HepG2 (cell line): ENCODE data around the gene ATP2B3. TPM values are rescaled to one million over a fixed set of nuclear protein-coding genes. Genes with fewer than 3 reads are reported as not detected.

ENCODE experiments used
- FOSL2 ChIP-seq: sonication (generic); formaldehyde crosslinking; IDR thresholded peaks from 2 replicates; pipeline ENCODE4 v1.4.0; 2020; ENCODE audit warnings: missing genetic modification reagents
- GATAD1 ChIP-seq: IDR thresholded peaks from 2 replicates; pipeline ENCODE4 v1.6.1; 2016; ENCODE audit warnings: missing genetic modification reagents, missing compliant biosample characterization
- IKZF1 ChIP-seq: fragments of 450-650 bp; IDR thresholded peaks from 2 replicates; pipeline ENCODE4 v1.7.1; 2016
- PAXIP1 ChIP-seq: sonication (generic); formaldehyde crosslinking; conservative IDR thresholded peaks from 2 replicates; pipeline ENCODE4 v1.4.0; 2020; ENCODE audit warnings: mild to moderate bottlenecking, missing genetic modification reagents, moderate library complexity
- SOX13 ChIP-seq, 3 experiments: fragments of 450-650 bp in 1 of 3; sonication (generic) in 1 of 3; formaldehyde crosslinking in 1 of 3; IDR thresholded peaks in 2 of 3; conservative IDR thresholded peaks in 1 of 3; 2 replicates each; pipeline versions ENCODE4 v1.5.0 to v1.6.1; 2016 to 2020; ENCODE audit warnings: antibody characterized with exemption in 1 of 3, mild to moderate bottlenecking in 1 of 3, missing compliant biosample characterization in 1 of 3, missing genetic modification reagents in 1 of 3, moderate library complexity in 1 of 3
- SPEN ChIP-seq: sonication (generic); formaldehyde crosslinking; IDR thresholded peaks from 2 replicates; pipeline ENCODE4 v1.5.1; 2020; ENCODE audit warnings: low read depth, mild to moderate bottlenecking, missing genetic modification reagents
- SRSF1 ChIP-seq: fragments of 200-400 bp; formaldehyde crosslinking; optimal IDR thresholded peaks from 2 replicates; pipeline ENCODE3; 2017; ENCODE audit warnings: mild to moderate bottlenecking, low read depth, low read length, moderate library complexity
- YEATS2 ChIP-seq: sonication (generic); formaldehyde crosslinking; IDR thresholded peaks from 2 replicates; pipeline ENCODE4 v1.4.0; 2020; ENCODE audit warnings: missing genetic modification reagents, borderline replicate concordance
- ZBTB33 ChIP-seq: sonication (generic); formaldehyde crosslinking; IDR thresholded peaks from 2 replicates; pipeline ENCODE4 v1.4.0; 2020; ENCODE audit warnings: missing genetic modification reagents
- ZNF180 ChIP-seq: sonication (generic); formaldehyde crosslinking; IDR thresholded peaks from 2 replicates; pipeline ENCODE4 v1.4.0; 2020; ENCODE audit warnings: low read depth, missing genetic modification reagents, borderline replicate concordance
- ZNF264 ChIP-seq: sonication (generic); formaldehyde crosslinking; IDR thresholded peaks from 2 replicates; pipeline ENCODE4 v1.4.0; 2020; ENCODE audit warnings: missing genetic modification reagents
- ZNF446 ChIP-seq: sonication (generic); formaldehyde crosslinking; IDR thresholded peaks from 2 replicates; pipeline ENCODE4 v1.5.0; 2020; ENCODE audit warnings: mild to moderate bottlenecking, missing genetic modification reagents
- ZNF468 ChIP-seq: sonication (generic); formaldehyde crosslinking; IDR thresholded peaks from 2 replicates; pipeline ENCODE4 v1.8.0; 2022; ENCODE audit warnings: mild to moderate bottlenecking, moderate library complexity, missing genetic modification reagents
- ZSCAN9 ChIP-seq: IDR thresholded peaks from 2 replicates; pipeline ENCODE4 v1.6.1; 2016; ENCODE audit warnings: borderline replicate concordance
- polyA plus RNA-seq, 8 experiments: library from polyadenylated mRNA; depleted of rRNA in 3 of 8; stranded (reverse) in 7 of 8; unstranded in 1 of 8; fragments of >200 nt; fragmentation: Illumina TruSeq in 4 of 8; extraction: Trizol in 4 of 8; gene quantifications; 2 replicates each; pipeline versions ENCODE4 v1.2.1 to v1.2.3, GENCODE V29; 2011 to 2016; ENCODE audit warnings: low read depth in 4 of 8, missing spikeins in 1 of 8, mixed read lengths in 1 of 8; ENCODE audit not compliant: insufficient read depth in 1 of 8
- total RNA-seq, 5 experiments: library from RNA; depleted of rRNA; stranded (reverse); fragments of >200 nt; fragmentation: Illumina TruSeq; extraction: Trizol; gene quantifications; 2 replicates each; pipeline ENCODE4 v1.2.3, GENCODE V29; 2016; ENCODE audit warnings: low read depth in 1 of 5
- TF ChIP-seq, protein P1 (sequence below): sonication (generic); formaldehyde crosslinking; IDR thresholded peaks from 2 replicates; pipeline ENCODE4 v1.8.0; 2022; ENCODE audit warnings: mild to moderate bottlenecking, missing genetic modification reagents, moderate library complexity
- TF ChIP-seq, protein P2 (sequence below): sonication (generic); formaldehyde crosslinking; IDR thresholded peaks from 2 replicates; pipeline ENCODE4 v1.8.0; 2022; ENCODE audit warnings: mild to moderate bottlenecking, missing genetic modification reagents, moderate library complexity
- TF ChIP-seq, protein P3 (sequence below): sonication (generic); formaldehyde crosslinking; IDR thresholded peaks from 2 replicates; pipeline ENCODE4 v1.5.1; 2020; ENCODE audit warnings: mild to moderate bottlenecking, moderate library complexity, missing genetic modification reagents

The ATP2B3 gene
- total and polyA plus RNA-seq, 2 of the 13 experiments (the other 11 are each of a cell fraction or from before 2014, with no cell fraction given), result not detected

- TF ChIP-seq PAXIP1 (CRISPR knock-in tag), result 0 out of 2 replicates have a peak, but pooled peaks have one; percentile 13
- 0 out of 2 replicates have a peak, but pooled peaks have one; percentile 10 for TF ChIP-seq FOSL2 (CRISPR knock-in tag)
- no peak for TF ChIP-seq IKZF1
- peak; percentile 49; the same call in 1 of the 2 replicates for TF ChIP-seq ZSCAN9 (CRISPR knock-in tag)
- TF ChIP-seq ZBTB33 (CRISPR knock-in tag), result 0 out of 2 replicates have a peak, but pooled peaks have one; percentile 36
- TF ChIP-seq SRSF1, result no peak
- TF ChIP-seq SPEN (CRISPR knock-in tag), result peak; percentile 26; the same call in 1 of the 2 replicates
- TF ChIP-seq ZNF446 (CRISPR knock-in tag), result no peak
- TF ChIP-seq SOX13 (IDR thresholded peaks at IDR 0.05), result no peak
- TF ChIP-seq SOX13 (CRISPR knock-in tag; conservative IDR thresholded peaks at IDR 0.05 in 1 of 2, IDR thresholded peaks at IDR 0.05 in 1 of 2), result peak in 1 of 2 experiments; percentile 17; a peak in 1 of 4 replicates
- peak; percentile 60; the same call in 1 of the 2 replicates for TF ChIP-seq GATAD1
- TF ChIP-seq ZNF264, result peak; percentile 32; the same call in 1 of the 2 replicates
- TF ChIP-seq, protein P1, sequence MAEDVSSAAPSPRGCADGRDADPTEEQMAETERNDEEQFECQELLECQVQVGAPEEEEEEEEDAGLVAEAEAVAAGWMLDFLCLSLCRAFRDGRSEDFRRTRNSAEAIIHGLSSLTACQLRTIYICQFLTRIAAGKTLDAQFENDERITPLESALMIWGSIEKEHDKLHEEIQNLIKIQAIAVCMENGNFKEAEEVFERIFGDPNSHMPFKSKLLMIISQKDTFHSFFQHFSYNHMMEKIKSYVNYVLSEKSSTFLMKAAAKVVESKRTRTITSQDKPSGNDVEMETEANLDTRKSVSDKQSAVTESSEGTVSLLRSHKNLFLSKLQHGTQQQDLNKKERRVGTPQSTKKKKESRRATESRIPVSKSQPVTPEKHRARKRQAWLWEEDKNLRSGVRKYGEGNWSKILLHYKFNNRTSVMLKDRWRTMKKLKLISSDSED, result no peak
- TF ChIP-seq, protein P2, sequence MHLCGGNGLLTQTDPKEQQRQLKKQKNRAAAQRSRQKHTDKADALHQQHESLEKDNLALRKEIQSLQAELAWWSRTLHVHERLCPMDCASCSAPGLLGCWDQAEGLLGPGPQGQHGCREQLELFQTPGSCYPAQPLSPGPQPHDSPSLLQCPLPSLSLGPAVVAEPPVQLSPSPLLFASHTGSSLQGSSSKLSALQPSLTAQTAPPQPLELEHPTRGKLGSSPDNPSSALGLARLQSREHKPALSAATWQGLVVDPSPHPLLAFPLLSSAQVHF, result no peak
- TF ChIP-seq, protein P3, sequence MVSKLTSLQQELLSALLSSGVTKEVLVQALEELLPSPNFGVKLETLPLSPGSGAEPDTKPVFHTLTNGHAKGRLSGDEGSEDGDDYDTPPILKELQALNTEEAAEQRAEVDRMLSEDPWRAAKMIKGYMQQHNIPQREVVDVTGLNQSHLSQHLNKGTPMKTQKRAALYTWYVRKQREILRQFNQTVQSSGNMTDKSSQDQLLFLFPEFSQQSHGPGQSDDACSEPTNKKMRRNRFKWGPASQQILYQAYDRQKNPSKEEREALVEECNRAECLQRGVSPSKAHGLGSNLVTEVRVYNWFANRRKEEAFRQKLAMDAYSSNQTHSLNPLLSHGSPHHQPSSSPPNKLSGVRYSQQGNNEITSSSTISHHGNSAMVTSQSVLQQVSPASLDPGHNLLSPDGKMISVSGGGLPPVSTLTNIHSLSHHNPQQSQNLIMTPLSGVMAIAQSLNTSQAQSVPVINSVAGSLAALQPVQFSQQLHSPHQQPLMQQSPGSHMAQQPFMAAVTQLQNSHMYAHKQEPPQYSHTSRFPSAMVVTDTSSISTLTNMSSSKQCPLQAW (CRISPR knock-in tag), result peak; percentile 44; the same call in 1 of the 2 replicates
- TF ChIP-seq ZNF180 (CRISPR knock-in tag), result no peak
- no peak for TF ChIP-seq YEATS2 (CRISPR knock-in tag)
- TF ChIP-seq ZNF468 (CRISPR knock-in tag), result no peak
Observed at GRCh38 chrX:153609917-153610835, 92.7 kb downstream of the ATP2B3 start (continued).
